Stomach (tissue), 9 donors: Measurements from ENCODE around the gene KCNN3. TPM values are rescaled to one million over a fixed set of nuclear protein-coding genes. Genes with fewer than 3 reads are reported as not detected.

Experiments
- DNase-seq, 2 donors: peaks; one replicate each; pipeline versions ENCODE4 v3.0.0 to v3.0.0-alpha.2; 2013 to 2019
- H3K27ac ChIP-seq, 5 donors: fragments of 200-600 bp in 4 of 5; sonication (generic) in 4 of 5; one replicate each; pipeline ENCODE4 v1.5.1; 2013 to 2019; ENCODE audit warnings: mild to moderate bottlenecking in 1 of 5, moderate library complexity in 1 of 5
- H3K27me3 ChIP-seq, 3 donors: fragments of 200-600 bp; sonication (generic); one replicate each; pipeline ENCODE4 v1.5.1; 2017 to 2019; ENCODE audit warnings: mixed run types in 1 of 3
- H3K36me3 ChIP-seq, 4 donors: fragments of 200-600 bp; sonication (generic); 1 replicate in 3 of 4; 2 replicates in 1 of 4; pipeline ENCODE4 v1.5.1; 2016 to 2019
- H3K4me1 ChIP-seq, 4 donors: fragments of 200-600 bp; sonication (generic); one replicate each; pipeline ENCODE4 v1.5.1; 2016 to 2019
- H3K4me3 ChIP-seq, 4 donors: fragments of 200-600 bp; sonication (generic) in 3 of 4; one replicate each; pipeline ENCODE4 v1.5.1; 2016 to 2019; ENCODE audit warnings: mild to moderate bottlenecking in 1 of 4
- H3K9me3 ChIP-seq, 4 donors: fragments of 200-600 bp; sonication (generic); one replicate each; pipeline ENCODE4 v1.5.1; 2016 to 2019
- EP300 ChIP-seq: sonication (generic); formaldehyde crosslinking; IDR thresholded peaks from one replicate; pipeline ENCODE4 v1.6.1; 2017; ENCODE audit warnings: antibody characterized with exemption
- POLR2A ChIP-seq, 4 donors: fragments of 450-650 bp; IDR thresholded peaks; one replicate each; pipeline ENCODE4 v1.6.1; 2016; ENCODE audit warnings: antibody characterized with exemption in 4 of 4, control low read depth in 2 of 4, mild to moderate bottlenecking in 1 of 4, moderate library complexity in 1 of 4
- POLR2AphosphoS5 ChIP-seq, 3 donors: sonication (generic); formaldehyde crosslinking; IDR thresholded peaks; one replicate each; pipeline ENCODE4 v1.6.1; 2016; ENCODE audit warnings: antibody characterized with exemption in 3 of 3
- WGBS, 5 donors: extraction: QIAGEN DNeasy Blood & Tissue Kit in 3 of 5; methylation state at CpG; one replicate each; pipeline versions ENCODE4 v1.1.5 to v1.1.7; 2013 to 2018; 5-methylcytosine and 5-hydroxymethylcytosine counted together
- intact Hi-C: fragments of 100-400 bp; cut with DNase I; formaldehyde crosslinking; loops from one replicate; pipeline ENCODE4 v1.15.1; 2023; ENCODE audit warnings: low total_unique reads
- polyA plus RNA-seq, 3 donors: library from polyadenylated mRNA; stranded (reverse); fragments of 200-250 nt; gene quantifications; one replicate each; pipeline ENCODE4 v1.2.3, GENCODE V29; 2013
- total RNA-seq, 5 donors: library from RNA; depleted of rRNA; stranded (reverse); fragments of >200 nt; gene quantifications; one replicate each; pipeline versions ENCODE4 v1.1.0 to v1.2.3, GENCODE V29; 2014 to 2016
- TF ChIP-seq, protein P1 (sequence below), 7 experiments: fragments of 450-650 bp in 4 of 7; fragments of 200-600 bp in 3 of 7; sonication (generic) in 3 of 7; IDR thresholded peaks; one replicate each; pipeline ENCODE4 v1.5.1; 2016 to 2019; ENCODE audit warnings: antibody characterized with exemption in 7 of 7, control low read depth in 2 of 7, mild to moderate bottlenecking in 1 of 7
- donor health status: healthy with polysubstance abuse.
- donor health status: Bipolar disorder and iron deficiency.
- donor health status: healthy.

The KCNN3 gene
- total and polyA plus RNA-seq, 8 donors: 0.19 to 10.7 (median 2.3) TPM

DNA sequence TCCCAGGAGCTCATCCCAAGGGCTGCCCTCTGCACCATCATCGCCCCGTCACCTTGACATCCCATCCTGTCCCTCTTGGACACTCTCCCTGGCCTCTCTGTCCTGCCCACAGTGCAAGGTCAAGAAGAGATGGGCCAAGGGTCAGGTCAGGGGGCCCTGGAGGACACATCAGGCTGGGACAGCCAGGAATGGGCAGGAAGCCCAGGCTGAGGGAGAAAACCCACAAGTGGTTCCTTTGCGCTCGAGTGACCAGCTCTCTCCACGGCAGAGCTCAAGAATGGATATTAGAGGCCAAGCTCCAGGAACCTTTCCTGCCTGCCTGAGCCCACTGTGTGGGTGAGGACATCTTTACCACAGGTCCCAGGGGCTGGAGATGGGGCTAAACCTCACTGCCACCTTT is 41.0 kb downstream of the KCNN3 start:
- Histone ChIP-seq H3K4me3 (no peak overlapping the region), H3K27me3 (no peaks in the 10 kb centered on the region), H3K27ac (no peak overlapping the region), H3K9me3 (no peaks in the 10 kb centered on the region), H3K4me1 (peaks cover 0 to 21% (median 6%) of the 10 kb centered on the region in 4 donors), H3K36me3 (no peaks in the 10 kb centered on the region)
- TF ChIP-seq, protein P1, sequence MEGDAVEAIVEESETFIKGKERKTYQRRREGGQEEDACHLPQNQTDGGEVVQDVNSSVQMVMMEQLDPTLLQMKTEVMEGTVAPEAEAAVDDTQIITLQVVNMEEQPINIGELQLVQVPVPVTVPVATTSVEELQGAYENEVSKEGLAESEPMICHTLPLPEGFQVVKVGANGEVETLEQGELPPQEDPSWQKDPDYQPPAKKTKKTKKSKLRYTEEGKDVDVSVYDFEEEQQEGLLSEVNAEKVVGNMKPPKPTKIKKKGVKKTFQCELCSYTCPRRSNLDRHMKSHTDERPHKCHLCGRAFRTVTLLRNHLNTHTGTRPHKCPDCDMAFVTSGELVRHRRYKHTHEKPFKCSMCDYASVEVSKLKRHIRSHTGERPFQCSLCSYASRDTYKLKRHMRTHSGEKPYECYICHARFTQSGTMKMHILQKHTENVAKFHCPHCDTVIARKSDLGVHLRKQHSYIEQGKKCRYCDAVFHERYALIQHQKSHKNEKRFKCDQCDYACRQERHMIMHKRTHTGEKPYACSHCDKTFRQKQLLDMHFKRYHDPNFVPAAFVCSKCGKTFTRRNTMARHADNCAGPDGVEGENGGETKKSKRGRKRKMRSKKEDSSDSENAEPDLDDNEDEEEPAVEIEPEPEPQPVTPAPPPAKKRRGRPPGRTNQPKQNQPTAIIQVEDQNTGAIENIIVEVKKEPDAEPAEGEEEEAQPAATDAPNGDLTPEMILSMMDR (IDR thresholded peaks at IDR 0.05): no peak
- TF ChIP-seq POLR2AphosphoS5 (IDR thresholded peaks at IDR 0.05): no peak
- no peak for TF ChIP-seq EP300
- TF ChIP-seq POLR2A (IDR thresholded peaks at IDR 0.05): no peak
- no peak for DNase-seq
- intact Hi-C loops: no loop called here
- 77 to 90% (median 90%) methylated on average over 5 of the region's 5 CpGs for WGBS, 5 donors

DNA sequence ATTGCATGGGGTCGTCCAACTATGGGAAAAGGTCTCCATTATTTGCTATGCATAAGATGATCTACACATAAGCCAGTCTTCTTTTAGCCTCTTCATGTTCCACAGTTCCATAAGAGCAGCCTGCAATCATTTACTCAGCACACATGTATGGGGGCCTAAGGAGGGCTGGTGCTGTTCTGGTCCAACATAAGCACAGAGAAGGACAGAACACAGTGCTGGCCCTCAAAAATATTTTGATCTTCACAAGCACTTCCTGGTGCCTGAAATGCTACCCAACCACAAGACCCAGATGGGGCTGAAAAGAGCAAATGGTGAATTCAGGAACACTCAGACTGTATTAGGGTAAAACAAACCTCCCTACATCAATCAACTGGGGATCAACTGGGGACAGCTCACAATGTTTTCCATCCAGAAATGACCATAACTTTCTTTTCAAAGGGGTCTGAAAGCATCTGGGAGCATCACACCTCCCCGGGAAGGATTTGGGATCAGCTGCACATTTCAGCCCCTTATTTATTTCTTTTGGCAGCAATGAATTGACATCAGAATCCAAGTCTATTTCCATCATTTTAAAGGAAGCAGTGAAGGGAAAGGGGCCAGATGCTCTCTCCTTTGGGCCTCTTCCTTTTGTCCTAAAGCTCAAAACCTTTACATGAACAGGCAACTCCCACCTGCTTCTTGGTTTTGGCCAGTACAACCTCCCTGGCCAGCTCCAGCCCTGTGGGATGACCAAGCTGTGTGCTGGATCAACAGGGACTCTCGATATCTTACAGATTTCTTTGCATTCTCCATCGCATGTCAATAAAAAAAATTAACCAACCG is 45.7 kb downstream of the KCNN3 start:
- TF ChIP-seq POLR2A (IDR thresholded peaks at IDR 0.05): no peak
- no peak for TF ChIP-seq POLR2AphosphoS5 (IDR thresholded peaks at IDR 0.05)
- TF ChIP-seq, protein P1 (IDR thresholded peaks at IDR 0.05): no peak
- no peak for TF ChIP-seq EP300
- WGBS, 5 donors: 82 to 88% (median 84%) methylated on average over 5 of the region's 5 CpGs
- intact Hi-C loops: no loop called here

DNA sequence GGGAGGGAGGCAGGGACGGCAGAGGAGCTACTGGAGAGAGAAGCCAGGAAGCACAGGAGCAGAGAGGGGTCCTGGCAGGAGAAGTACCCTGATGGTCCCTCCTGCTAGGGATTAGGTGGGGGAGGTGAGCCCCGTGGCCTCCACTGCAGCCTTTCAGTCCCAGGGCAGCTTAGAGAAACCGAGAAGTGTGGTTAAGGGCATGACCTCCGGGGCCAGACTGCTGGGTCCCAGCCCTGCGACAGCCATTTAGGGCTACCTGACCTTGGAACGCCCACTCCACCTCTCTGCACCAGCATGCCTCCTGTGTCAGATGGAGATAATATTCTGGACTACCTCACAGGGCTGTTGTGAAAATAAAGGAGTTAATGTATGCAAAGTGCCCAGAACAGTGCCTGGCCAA is 47.4 kb downstream of the KCNN3 start:
- no peak for DNase-seq
- no peak for TF ChIP-seq POLR2A (IDR thresholded peaks at IDR 0.05)
- TF ChIP-seq POLR2AphosphoS5 (IDR thresholded peaks at IDR 0.05): no peak
- TF ChIP-seq, protein P1 (IDR thresholded peaks at IDR 0.05): no peak
- no peak for TF ChIP-seq EP300

More for the DNA sequence above, 45.7 kb downstream of the KCNN3 start:
- Histone ChIP-seq H3K4me3 (no peak overlapping the region), H3K36me3 (no peaks in the 10 kb centered on the region), H3K27ac (no peak overlapping the region), H3K9me3 (no peaks in the 10 kb centered on the region), H3K4me1 (peaks cover 0 to 4% (median 0%) of the 10 kb centered on the region in 4 donors), H3K27me3 (no peaks in the 10 kb centered on the region)
- peak in 1 of 2 donors; percentile 62 for DNase-seq

GRCh38 chr1:154822233-154822632 is 47.8 kb downstream of the KCNN3 start:
- no peak overlapping the region for H3K27ac ChIP-seq
- no peak for TF ChIP-seq POLR2AphosphoS5 (IDR thresholded peaks at IDR 0.05)
- TF ChIP-seq, protein P1 (IDR thresholded peaks at IDR 0.05): no peak
- H3K9me3 ChIP-seq: no peaks in the 10 kb centered on the region
- no peak for DNase-seq
- no peak overlapping the region for H3K4me3 ChIP-seq
- intact Hi-C loops: no loop called here
- WGBS, 5 donors: 62 to 73% (median 64%) methylated on average over 10 of the region's 10 CpGs
- no peaks in the 10 kb centered on the region for H3K27me3 ChIP-seq
- peaks cover 0 to 4% (median 0%) of the 10 kb centered on the region in 4 donors for H3K4me1 ChIP-seq
- no peaks in the 10 kb centered on the region for H3K36me3 ChIP-seq

More for the DNA sequence above, 47.4 kb downstream of the KCNN3 start:
- Histone ChIP-seq H3K27me3 (no peaks in the 10 kb centered on the region), H3K4me1 (peaks cover 0 to 4% (median 0%) of the 10 kb centered on the region in 4 donors), H3K27ac (no peak overlapping the region), H3K9me3 (no peaks in the 10 kb centered on the region), H3K4me3 (no peak overlapping the region), H3K36me3 (no peaks in the 10 kb centered on the region)
- WGBS, 5 donors: 67 to 79% (median 70%) methylated on average over 6 of the region's 6 CpGs
- intact Hi-C loops: no loop called here
